Activated CD4-positive, alpha-beta T cell treated with anti-CD3 and anti-CD28 coated beads, Interleukin-2, amount 50 U/mL, for 48 hours (primary cell): ENCODE measurements around the gene ZFP90.

Source experiments
- DNase-seq, 2 experiments: peaks; one replicate each; pipeline ENCODE4 v3.0.0-alpha.2; 2020

ZFP90 gene

DNA sequence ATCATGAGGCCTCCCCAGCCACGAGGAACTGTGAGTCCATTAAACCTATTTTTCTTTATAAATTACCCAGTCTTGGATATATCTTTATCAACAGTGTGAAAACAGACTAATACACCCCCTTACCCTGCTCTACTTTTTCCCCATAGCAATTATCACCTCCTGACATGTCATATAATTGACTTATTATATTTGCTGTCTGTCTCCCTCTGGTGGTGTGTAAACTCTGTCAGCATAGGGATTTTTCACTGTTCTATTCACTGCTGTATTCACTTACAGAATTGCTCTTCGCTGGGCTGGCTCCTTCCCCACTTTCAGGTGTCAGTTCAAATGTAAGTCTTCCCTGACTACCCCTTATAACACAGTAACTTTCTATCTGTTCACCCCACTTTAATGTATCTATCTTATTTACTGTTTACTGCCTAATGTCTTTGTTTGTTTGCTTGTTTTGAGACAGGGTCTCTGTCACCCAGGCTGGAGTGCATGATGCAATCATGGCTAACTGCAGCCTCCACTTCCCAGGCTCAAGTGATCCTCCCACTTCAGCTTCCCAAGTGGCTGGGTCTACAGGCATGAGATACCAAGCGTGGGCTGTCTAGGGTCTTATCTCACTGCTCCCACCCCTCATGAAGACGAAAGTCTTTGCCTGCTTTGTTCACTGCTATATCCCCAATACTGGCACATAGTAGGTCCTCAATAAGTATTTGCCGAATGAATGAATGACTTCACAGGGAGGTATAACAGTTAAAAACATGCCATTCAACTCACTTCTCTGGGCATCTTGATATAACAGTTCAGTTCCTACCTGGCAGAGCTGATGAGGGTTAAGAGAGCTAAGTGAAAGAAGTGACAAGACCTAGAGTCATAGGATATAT is 53.6 kb downstream of the ZFP90 start:
- no peak for DNase-seq

DNA sequence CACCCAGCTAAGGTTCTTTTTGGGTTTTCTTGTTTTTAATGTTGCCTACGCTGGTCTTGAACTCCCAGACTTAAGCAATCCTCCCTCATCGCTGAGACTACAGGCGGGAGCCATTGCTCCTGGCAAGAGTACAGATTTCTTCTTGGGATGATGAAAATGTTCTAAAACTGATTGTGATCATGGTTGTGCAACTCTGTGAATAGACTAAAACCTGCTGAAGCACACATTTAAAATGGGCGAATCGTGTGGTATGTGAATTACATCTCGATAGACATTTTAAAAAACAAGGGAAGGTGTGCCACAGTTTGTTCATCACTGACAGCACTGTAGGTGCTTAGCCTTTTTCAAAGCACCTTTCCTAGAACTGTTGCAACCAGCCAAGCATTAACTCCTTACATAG is 57.2 kb downstream of the ZFP90 start:
- DNase-seq = no peak

DNA sequence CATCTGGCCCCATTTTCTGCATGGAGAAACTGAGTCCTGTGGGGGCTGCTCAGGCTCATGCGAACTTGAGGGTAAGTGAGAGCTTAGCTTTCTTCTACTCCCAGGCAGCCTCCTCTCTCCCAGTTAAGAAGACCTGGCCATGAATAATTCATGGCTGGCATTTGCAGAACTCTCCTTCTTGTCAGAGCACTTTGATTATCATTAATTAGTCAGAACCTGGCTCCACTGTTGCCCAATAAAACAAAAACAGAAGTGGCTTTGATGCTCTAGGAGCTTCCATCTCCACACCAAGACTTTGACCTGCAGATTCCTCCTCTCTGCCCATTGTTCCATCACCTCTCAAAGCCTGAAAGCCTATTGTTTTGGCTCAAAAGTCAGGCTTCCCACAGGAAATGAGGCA is 60.5 kb downstream of the ZFP90 start:
- DNase-seq = no peak

DNA sequence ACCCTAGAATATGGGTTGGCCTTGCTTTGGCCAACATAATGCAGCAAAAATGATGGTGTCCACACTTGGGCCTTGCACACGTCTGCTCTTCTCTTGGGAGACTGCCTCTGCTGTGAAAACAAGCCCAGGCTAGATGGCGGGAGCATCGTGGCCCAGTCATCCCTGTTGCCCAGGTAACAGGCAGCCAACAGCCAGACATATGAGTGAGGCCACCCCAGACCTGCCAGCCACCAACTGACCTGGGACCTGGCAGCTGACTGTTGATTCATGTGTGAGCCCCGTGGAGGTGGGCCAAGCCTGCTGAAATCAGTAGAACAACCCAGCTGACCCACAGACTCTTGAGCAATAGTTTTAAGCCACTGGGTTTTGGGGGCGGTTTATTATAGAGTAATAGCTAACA is 66.7 kb downstream of the ZFP90 start:
- no peak for DNase-seq

DNA sequence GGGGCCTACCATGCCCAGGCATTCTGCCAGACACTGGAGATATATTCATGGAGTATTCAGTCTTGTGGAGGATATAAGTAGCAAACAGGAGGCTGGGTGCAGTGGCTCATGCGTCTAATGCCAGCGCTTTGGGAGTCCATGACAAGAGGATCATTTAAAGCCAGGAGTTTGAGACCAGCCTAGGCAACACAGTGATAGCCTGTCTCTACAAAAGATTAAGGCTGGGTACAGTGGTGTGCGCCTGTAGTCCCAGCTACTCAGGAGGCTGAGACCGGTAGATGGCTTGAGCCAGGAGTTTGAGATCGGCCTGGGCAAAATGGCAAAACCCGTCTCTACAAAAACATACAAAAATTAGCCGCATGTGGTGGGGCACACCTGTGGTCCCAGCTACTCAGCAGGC is 68.4 kb downstream of the ZFP90 start:
- no peak for DNase-seq

DNA sequence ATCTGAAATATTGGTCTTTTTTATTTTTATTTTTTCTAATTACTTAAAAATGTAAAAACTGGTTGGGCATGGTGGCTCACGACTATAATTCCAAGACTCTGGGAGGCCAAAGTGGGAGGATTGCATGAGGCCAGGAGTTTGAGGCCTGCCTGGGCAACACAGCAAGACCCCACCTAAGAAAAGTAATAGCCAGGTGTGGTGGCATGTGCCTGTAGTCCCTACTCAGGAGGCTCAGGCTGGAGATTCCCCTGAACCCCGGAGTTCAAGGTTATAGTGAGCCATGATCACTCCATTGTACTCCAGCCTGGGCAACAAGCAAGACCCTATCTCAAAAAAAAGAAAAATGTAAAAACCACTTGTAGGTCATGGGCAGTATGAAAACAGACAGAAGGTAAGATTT is 69.2 kb downstream of the ZFP90 start:
- DNase-seq = no peak

DNA sequence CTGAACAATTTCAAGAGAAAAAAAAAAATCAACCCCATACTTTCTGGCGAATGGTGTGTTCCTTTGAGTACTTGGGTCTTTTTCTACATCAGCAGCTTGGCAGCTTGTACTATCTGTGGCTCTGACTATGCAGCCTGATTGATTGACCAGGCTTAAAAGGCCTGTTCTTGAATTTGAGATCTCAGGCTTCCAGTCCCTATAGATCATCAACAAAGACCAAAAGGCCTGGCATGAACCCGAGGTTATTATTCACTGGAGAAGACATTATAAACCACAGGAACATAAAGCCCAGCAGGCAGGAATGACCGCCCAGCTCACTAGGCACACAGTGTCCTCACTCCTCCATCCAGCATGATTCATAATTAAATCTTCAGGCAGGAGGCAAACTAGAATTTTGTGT is 73.9 kb downstream of the ZFP90 start:
- DNase-seq = no peak

DNA sequence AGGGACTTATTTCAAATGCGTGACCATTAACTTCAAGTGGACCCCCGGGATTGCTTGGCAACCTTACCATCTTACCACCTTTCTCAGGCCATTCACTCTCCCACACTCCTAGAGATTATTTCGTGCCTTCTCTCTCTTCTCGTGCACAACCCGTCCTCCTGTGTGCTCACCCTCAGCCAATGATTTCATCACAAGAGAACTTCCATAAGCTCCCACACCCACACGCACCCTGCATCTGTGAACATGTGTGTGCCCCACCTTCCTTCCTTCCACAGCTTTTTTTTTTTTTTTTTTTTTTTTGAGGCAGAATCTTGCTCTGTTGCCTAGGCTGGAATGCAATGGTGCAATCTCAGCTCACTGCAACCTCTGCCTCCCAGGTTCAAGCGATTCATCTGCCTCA is 78.6 kb downstream of the ZFP90 start:
- no peak for DNase-seq
